Skeletal muscle tissue (tissue), 4 donors: ENCODE data around the gene DYSF. TPM values are rescaled to one million over a fixed set of nuclear protein-coding genes. Genes with fewer than 3 reads are reported as not detected.

Source experiments
- H3K27ac ChIP-seq: one replicate; pipeline ENCODE4 v1.7.0; 2013; ENCODE audit warnings: mild to moderate bottlenecking, low read depth, low read length, inconsistent platforms
- H3K27me3 ChIP-seq, 3 donors: one replicate each; pipeline ENCODE4 v1.7.0; 2013; ENCODE audit warnings: low read length in 3 of 3; ENCODE audit not compliant: control insufficient read depth in 3 of 3, insufficient read depth in 3 of 3
- H3K36me3 ChIP-seq, 3 donors: one replicate each; pipeline ENCODE4 v1.7.0; 2013; ENCODE audit warnings: low read length in 3 of 3; ENCODE audit not compliant: control insufficient read depth in 3 of 3, insufficient read depth in 3 of 3
- H3K4me1 ChIP-seq, 3 donors: one replicate each; pipeline ENCODE4 v1.7.0; 2013; ENCODE audit warnings: low read length in 3 of 3, mild to moderate bottlenecking in 3 of 3; ENCODE audit not compliant: control insufficient read depth in 3 of 3, insufficient read depth in 3 of 3
- H3K4me3 ChIP-seq, 3 donors: one replicate each; pipeline ENCODE4 v1.7.0; 2013; ENCODE audit warnings: low read length in 3 of 3
- H3K9ac ChIP-seq, 3 donors: one replicate each; pipeline ENCODE4 v1.7.0; 2013; ENCODE audit warnings: low read length in 3 of 3, mild to moderate bottlenecking in 3 of 3, moderate library complexity in 2 of 3, low read depth in 1 of 3
- H3K9me3 ChIP-seq, 3 donors: one replicate each; pipeline ENCODE4 v1.7.0; 2013; ENCODE audit warnings: low read length in 3 of 3; ENCODE audit not compliant: control insufficient read depth in 3 of 3
- total RNA-seq: library from RNA; depleted of rRNA; stranded (reverse); fragments of >200 nt; gene quantifications from one replicate; pipeline ENCODE4 v1.2.3, GENCODE V29; 2014
- donor health status: Osteomylitis.

DYSF gene
- total RNA-seq, 1 donor from 2014 or later, result 88.7 TPM

DNA sequence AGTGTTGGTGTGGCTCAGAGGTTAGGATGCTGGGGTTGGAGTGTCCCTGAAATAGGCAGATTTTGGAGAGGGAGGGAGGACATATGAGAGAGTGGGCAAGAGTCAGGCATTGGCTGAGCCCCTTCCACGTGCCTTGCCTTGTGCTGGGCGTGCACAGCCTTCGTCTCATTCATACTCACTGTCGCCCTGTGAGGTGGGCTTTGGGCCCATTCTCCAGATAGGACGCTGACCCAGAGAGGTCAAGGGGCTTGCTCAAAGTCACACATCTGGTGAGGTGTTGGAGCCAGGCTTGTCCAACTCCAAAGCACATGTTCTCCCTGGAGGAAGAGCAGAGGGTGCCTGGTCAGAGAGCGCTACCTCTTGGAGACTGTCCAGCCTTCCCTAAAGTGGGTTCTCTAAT lies 166.8 kb downstream of the DYSF start:
- Histone ChIP-seq H3K9ac (peak overlapping the region in 1 of 3 donors; percentile 8), H3K4me1 (peaks cover 17 to 35% (median 23%) of the 10 kb centered on the region in 3 donors), H3K4me3 (no peak overlapping the region), H3K27ac (no peak overlapping the region), H3K36me3 (no peaks in the 10 kb centered on the region), H3K9me3 (no peaks in the 10 kb centered on the region), H3K27me3 (no peaks in the 10 kb centered on the region)

DNA sequence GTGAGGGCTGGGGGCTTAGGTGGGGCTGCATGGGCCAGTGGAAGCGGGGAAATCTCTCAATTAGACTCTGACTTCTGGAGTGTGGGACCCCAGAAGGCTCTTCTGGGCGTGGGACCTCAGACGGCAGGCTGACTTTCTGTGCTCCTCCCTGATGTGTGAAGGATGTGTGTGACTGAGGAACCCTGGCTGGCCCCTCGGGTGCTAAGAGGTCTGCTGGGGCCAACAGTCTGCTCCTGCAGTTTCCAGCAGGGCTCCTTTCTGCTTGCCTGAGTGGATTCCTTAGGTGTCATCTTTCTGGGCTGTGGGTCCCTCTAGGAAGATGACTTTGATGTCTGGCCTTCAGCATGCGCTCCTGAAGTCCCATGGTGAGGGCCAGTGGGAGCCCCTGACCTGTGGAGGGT lies 167.5 kb downstream of the DYSF start:
- Histone ChIP-seq H3K9me3 (no peaks in the 10 kb centered on the region), H3K4me3 (no peak overlapping the region), H3K9ac (no peak overlapping the region), H3K36me3 (no peaks in the 10 kb centered on the region), H3K27ac (no peak overlapping the region), H3K4me1 (peaks cover 10 to 28% (median 16%) of the 10 kb centered on the region in 3 donors), H3K27me3 (no peaks in the 10 kb centered on the region)

DNA sequence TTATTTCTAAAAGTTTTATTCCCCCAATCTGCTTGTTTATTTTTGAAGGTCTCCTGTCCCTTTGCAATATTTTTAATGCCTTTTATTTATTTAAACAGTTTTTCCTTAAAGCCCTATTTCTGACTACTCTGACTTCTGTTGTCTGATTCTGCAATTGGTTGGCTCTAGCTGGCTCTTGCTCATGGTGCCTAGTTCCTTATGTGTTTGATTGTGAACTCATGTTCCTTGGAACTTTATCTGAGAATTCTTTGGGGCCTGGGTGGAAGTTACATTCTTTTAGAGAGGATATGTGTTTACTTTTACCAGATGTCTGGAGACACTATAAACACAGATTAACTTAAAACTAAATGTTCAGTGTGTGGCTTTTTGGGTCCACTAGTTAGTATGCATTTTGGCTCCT lies 175.9 kb downstream of the DYSF start:
- peaks cover 16 to 21% (median 20%) of the 10 kb centered on the region in 3 donors for H3K4me1 ChIP-seq
- H3K27me3 ChIP-seq, result no peaks in the 10 kb centered on the region
- H3K4me3 ChIP-seq, result no peak overlapping the region
- no peaks in the 10 kb centered on the region for H3K36me3 ChIP-seq
- H3K9ac ChIP-seq, result no peak overlapping the region
- H3K27ac ChIP-seq, result no peak overlapping the region
- no peaks in the 10 kb centered on the region for H3K9me3 ChIP-seq

DNA sequence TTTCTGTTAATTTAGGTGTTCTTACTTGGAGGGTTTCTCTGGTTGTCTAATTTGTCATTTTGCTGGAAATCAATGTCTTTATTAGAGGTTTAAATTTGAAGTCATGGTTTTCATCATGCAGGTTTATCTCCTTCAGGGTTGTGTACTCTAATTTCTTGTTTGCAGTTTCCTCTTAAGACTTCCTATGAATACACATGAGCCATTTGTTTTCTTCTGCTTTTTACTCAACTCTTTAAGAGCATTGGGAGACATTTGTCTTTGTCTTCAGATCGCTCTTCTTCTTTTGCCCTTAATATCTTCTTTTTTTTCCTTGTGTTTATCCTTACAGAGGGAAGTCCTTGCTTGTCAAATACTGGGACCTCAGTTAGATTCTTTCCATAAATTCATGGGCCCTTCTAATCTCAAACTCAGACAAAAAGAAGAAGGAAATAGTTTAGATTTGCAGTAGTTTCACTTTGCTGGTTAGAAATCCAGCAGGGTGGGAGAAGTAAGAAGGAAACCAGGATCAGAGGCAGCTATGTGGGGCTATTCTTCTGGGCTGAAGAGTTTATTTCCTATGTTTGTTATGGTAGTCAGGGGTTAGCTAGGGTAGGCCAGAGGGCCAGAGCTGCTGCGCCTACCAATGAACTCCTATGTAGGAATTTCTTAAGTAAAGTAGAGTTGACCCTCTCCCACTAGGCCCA lies 176.6 kb downstream of the DYSF start:
- no peaks in the 10 kb centered on the region for H3K27me3 ChIP-seq
- H3K36me3 ChIP-seq, result no peaks in the 10 kb centered on the region
- no peak overlapping the region for H3K4me3 ChIP-seq
- H3K4me1 ChIP-seq, result peaks cover 16 to 24% (median 20%) of the 10 kb centered on the region in 3 donors
- no peak overlapping the region for H3K27ac ChIP-seq
- no peak overlapping the region for H3K9ac ChIP-seq
- H3K9me3 ChIP-seq, result no peaks in the 10 kb centered on the region

DNA sequence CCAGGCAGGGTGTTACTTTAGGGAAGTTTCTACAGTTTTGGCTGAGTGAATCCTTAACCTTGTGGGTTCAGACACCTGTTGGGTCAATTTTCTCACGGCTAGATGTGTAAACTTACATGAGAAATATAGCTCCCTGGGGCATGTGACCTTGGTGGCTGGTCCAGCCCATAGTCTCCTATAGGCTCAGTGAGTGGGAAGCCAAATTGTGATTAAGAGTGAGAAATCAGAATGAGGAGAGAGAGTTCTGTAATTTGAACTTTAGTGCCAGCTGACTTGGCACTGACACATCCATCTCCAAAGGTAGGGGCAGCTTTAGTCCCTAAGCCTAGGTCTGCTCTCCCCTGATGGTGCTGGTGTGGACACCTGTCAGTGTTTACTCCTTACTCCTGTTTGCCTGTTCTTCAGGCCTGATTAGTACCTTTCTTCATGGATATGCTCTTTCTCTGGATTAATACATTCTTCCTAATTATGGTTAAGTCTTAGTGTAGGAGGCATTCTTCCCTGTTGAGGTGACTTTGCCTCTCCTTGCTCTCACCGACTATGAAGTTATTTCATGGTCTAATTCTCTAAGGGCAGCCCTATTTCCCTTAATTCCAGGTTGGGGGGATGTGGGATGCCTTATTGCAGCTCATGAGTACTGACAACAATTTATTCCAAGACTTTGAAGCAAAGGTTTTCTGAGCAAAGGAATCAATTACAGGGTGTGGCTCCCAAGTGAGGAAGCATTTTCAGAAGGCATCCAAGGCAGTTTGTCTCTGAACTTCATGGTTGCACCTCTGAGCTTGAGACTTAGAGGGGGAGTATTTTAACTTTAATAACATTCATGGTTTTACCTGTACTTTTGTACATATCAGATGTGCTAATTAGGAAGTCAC lies 177.3 kb downstream of the DYSF start:
- no peak overlapping the region for H3K27ac ChIP-seq
- H3K4me3 ChIP-seq, result no peak overlapping the region
- no peaks in the 10 kb centered on the region for H3K36me3 ChIP-seq
- no peaks in the 10 kb centered on the region for H3K27me3 ChIP-seq
- H3K4me1 ChIP-seq, result peaks cover 16 to 25% (median 20%) of the 10 kb centered on the region in 3 donors
- no peaks in the 10 kb centered on the region for H3K9me3 ChIP-seq
- H3K9ac ChIP-seq, result no peak overlapping the region

DNA sequence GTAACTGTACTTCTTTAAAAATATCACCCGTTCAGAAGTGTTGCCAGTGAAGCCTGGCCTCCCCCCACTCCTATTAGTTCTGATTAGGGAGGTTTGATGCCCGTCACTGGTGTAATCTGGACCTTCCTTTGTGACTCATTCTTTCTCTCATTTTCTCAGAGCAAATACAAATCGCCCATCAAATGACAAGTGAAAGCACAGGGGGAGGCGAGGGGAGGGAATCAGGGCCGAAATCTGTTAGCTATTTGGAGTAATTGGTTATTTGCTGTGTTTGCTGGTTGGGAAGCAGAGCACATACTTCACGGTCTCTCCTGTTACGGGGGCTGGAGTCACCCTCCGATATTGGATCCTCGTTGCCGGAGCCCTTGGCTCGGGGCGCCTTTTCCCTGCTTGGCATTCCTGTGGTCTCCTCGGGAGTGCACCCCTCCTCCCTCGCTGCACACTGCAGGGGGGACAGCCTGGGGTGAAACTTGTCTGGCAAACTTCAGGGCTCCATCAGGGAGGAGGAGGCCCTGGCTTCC lies 178.1 kb downstream of the DYSF start:
- Histone ChIP-seq H3K4me3 (peak overlapping the region in 1 of 3 donors; percentile 13), H3K27me3 (no peaks in the 10 kb centered on the region), H3K9ac (peak overlapping the region in 1 of 3 donors; percentile 54)

DNA sequence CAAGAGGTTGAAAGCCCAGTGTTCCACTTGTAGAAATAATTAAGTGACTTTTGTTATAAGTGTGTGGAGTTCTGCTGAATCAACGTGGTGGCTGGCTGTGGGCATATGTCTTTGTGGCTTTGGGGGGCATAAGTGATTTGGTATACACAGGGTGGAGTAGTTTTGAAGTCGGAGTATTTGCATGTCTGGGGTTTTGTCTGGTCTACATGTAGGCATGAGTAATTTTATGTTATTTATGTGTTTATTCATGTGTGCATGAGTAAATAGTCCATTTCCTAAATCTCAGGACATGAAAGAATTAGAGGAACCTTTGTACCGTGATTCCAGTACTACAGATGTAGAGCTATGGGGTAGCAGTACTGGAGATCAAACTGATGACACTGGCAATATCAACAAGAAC lies 179.7 kb downstream of the DYSF start:
- no peak overlapping the region for H3K4me3 ChIP-seq
- H3K27me3 ChIP-seq, result no peaks in the 10 kb centered on the region
- H3K4me1 ChIP-seq, result peaks cover 22 to 38% (median 26%) of the 10 kb centered on the region in 3 donors
- no peak overlapping the region for H3K9ac ChIP-seq
- no peaks in the 10 kb centered on the region for H3K9me3 ChIP-seq
- no peaks in the 10 kb centered on the region for H3K36me3 ChIP-seq
- no peak overlapping the region for H3K27ac ChIP-seq

More for the DNA sequence above, 178.1 kb downstream of the DYSF start:
- Histone ChIP-seq H3K9me3 (no peaks in the 10 kb centered on the region), H3K27ac (peak overlapping the region; percentile 2), H3K4me1 (peaks cover 20 to 30% (median 21%) of the 10 kb centered on the region in 3 donors), H3K36me3 (no peaks in the 10 kb centered on the region)

DNA sequence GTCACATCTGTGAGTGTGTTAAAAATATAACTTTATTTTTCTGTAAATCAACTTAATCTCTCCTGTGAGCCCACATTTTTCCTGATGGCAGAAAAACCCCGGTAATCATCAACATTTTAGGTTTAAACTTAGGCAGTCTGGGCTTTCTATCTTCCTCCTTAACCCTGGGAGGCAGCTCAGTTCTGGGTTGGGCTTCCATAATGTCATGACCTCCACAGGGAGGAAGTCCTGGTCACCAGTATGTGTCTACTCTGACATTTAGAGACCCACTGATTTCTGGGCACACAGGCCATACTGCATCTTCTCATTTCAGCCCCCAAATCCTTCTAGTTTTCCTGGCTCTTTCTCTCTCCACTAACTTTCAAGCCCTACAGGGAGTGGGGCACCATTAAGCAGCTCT lies 181.2 kb downstream of the DYSF start:
- Histone ChIP-seq H3K4me3 (no peak overlapping the region), H3K9me3 (no peaks in the 10 kb centered on the region), H3K27me3 (no peaks in the 10 kb centered on the region), H3K27ac (no peak overlapping the region), H3K36me3 (no peaks in the 10 kb centered on the region), H3K9ac (no peak overlapping the region), H3K4me1 (peaks cover 22 to 39% (median 26%) of the 10 kb centered on the region in 3 donors)

DNA sequence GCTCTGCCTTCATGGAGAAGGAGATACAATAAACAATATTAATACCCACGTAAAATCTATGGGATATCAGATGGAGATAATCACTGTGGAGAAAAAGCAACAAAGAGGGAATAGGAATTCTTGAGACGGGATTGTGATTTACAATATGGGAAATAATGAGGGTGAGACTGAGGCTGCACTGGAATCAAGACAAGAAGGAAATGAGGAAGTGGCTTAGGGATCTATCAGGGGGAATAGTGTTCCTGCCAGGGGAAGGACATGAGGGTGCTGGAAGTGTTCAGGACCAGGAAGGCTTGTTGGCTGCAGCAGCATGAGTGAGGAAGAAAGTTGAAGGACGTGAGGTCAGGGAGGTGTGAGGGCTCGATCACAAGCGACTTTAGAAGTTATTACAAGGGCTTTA lies 182.4 kb downstream of the DYSF start:
- Histone ChIP-seq H3K27me3 (no peaks in the 10 kb centered on the region), H3K27ac (no peak overlapping the region), H3K4me1 (peaks cover 13 to 37% (median 24%) of the 10 kb centered on the region in 3 donors), H3K36me3 (no peaks in the 10 kb centered on the region), H3K9me3 (no peaks in the 10 kb centered on the region), H3K4me3 (no peak overlapping the region), H3K9ac (no peak overlapping the region)

DNA sequence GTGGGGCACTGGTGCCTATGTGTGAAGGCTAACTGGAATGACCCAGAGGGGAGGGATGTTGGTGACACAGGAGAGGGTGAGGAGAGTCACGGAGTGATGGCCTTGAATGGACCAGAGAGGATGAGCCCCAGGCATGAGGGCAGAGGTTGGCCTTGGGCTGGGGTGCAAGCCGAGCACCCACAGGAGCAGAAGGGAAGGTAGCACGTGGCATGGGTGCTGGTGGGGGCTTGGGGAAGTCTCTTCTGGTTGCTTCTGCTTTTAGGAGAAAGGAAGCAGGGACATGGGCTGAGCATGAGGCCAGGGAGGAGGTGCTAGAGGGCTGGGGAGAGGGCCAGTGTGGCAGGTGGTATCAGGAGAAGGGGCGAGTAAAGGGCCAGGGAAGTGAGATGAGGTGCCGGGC lies 183.8 kb downstream of the DYSF start:
- Histone ChIP-seq H3K4me1 (peaks cover 2 to 23% (median 16%) of the 10 kb centered on the region in 3 donors), H3K9me3 (no peaks in the 10 kb centered on the region), H3K27ac (no peak overlapping the region), H3K36me3 (peaks cover 0 to under 1% (median 0%) of the 10 kb centered on the region in 3 donors), H3K4me3 (no peak overlapping the region), H3K9ac (no peak overlapping the region), H3K27me3 (no peaks in the 10 kb centered on the region)
